Adrenal gland (tissue), 5 donors: ENCODE data around the gene NFIL3.

ENCODE experiments used
- POLR2A ChIP-seq, 2 donors: fragments of 450-650 bp; IDR thresholded peaks; one replicate each; pipeline ENCODE4 v1.6.1; 2017; ENCODE audit warnings: antibody characterized with exemption in 2 of 2, mild to moderate bottlenecking in 2 of 2, moderate library complexity in 1 of 2
- TF ChIP-seq, protein P1 (sequence below), 6 experiments: fragments of 450-650 bp in 4 of 6; fragments of 200-600 bp in 2 of 6; sonication (generic) in 1 of 6; IDR thresholded peaks; 1 replicate in 5 of 6; 2 replicates in 1 of 6; pipeline versions ENCODE4 v1.5.1 to v1.8.0; 2016 to 2021; ENCODE audit warnings: antibody characterized with exemption in 6 of 6, mild to moderate bottlenecking in 2 of 6, moderate library complexity in 1 of 6
- donor health status: DM: no; HTN: no; CAD: no.

DNA sequence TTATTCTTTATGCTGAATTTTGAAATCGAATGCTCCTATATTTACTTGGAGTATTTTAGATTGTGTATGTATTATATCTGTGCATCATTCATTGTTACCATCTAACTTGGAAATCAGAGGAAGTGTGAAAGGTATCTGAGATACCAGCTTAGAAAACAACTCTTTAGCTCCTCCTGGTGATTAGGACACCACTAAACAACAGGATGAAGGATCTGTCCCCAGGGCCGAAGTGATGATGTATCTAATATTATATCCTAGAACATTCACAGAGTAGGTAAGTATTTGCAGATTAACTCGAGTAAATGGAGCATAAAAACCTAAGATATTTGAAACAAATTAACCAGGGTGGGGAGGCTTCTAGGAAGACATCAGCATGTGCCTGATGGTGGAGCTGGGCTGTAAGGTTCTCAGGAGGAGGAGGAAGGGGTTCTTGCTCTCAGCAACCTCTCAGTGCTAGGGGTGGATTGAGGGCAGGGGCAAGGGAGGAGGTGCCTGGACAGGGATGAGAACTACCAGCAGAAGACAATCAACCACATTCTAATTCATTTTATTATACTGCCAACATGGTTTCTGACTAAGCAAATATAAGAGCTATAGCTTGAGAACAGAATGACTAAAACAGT is 2.6 kb upstream of the NFIL3 start:
- TF ChIP-seq, protein P1, sequence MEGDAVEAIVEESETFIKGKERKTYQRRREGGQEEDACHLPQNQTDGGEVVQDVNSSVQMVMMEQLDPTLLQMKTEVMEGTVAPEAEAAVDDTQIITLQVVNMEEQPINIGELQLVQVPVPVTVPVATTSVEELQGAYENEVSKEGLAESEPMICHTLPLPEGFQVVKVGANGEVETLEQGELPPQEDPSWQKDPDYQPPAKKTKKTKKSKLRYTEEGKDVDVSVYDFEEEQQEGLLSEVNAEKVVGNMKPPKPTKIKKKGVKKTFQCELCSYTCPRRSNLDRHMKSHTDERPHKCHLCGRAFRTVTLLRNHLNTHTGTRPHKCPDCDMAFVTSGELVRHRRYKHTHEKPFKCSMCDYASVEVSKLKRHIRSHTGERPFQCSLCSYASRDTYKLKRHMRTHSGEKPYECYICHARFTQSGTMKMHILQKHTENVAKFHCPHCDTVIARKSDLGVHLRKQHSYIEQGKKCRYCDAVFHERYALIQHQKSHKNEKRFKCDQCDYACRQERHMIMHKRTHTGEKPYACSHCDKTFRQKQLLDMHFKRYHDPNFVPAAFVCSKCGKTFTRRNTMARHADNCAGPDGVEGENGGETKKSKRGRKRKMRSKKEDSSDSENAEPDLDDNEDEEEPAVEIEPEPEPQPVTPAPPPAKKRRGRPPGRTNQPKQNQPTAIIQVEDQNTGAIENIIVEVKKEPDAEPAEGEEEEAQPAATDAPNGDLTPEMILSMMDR (IDR thresholded peaks at IDR 0.05) = peak; percentile 15 to 66 (median 50)
- no peak for TF ChIP-seq POLR2A (IDR thresholded peaks at IDR 0.05)
